GM12892 (cell line): Measurements from ENCODE around the gene EVX2.

Experiments
- DNase-seq: peaks from one replicate; pipeline ENCODE4 v3.0.0; 2011; ENCODE audit not compliant: insufficient read length
- FAIRE-seq: peaks from 2 replicates; lab custom pipeline; 2011; peaks lifted over from hg19 to GRCh38; lab: Jason Lieb, UNC
- POLR2A ChIP-seq: IDR thresholded peaks from 2 replicates; pipeline ENCODE4 v1.6.1; 2011; ENCODE audit warnings: low read depth, low read length, control low read depth
- POLR2AphosphoS5 ChIP-seq: IDR thresholded peaks from 2 replicates; pipeline ENCODE4 v1.6.1; 2011; ENCODE audit warnings: low read depth, low read length, control low read depth
- TAF1 ChIP-seq: IDR thresholded peaks from 2 replicates; pipeline ENCODE4 v1.6.1; 2011; ENCODE audit warnings: low read depth, mild to moderate bottlenecking, control low read depth, low read length, borderline replicate concordance

The EVX2 gene

GRCh38 chr2:176072292-176072669 lies 11.5 kb downstream of the EVX2 start:
- no peak for DNase-seq
- TF ChIP-seq POLR2A = no peak
- no peak for TF ChIP-seq TAF1
- TF ChIP-seq POLR2AphosphoS5 = no peak
- no peak for FAIRE-seq

- FAIRE-seq (no peak), DNase-seq (no peak)
- TF ChIP-seq POLR2A (no peak), TAF1 (no peak), POLR2AphosphoS5 (no peak)
Measured at GRCh38 chr2:176071330-176072291, 12.2 kb downstream of the EVX2 start.

GRCh38 chr2:176068419-176068832 lies 15.3 kb downstream of the EVX2 start:
- TF ChIP-seq POLR2AphosphoS5 (no peak), POLR2A (no peak), TAF1 (no peak)
- FAIRE-seq = no peak
- DNase-seq = no peak

GRCh38 chr2:176067589-176068418 lies 16.0 kb downstream of the EVX2 start:
- TF ChIP-seq TAF1 = no peak
- FAIRE-seq (no peak), DNase-seq (no peak)

- FAIRE-seq (no peak), DNase-seq (no peak)
- no peak for TF ChIP-seq POLR2A
- TF ChIP-seq TAF1 = no peak
- no peak for TF ChIP-seq POLR2AphosphoS5
Measured at GRCh38 chr2:176066645-176067588, 16.8 kb downstream of the EVX2 start.

DNA sequence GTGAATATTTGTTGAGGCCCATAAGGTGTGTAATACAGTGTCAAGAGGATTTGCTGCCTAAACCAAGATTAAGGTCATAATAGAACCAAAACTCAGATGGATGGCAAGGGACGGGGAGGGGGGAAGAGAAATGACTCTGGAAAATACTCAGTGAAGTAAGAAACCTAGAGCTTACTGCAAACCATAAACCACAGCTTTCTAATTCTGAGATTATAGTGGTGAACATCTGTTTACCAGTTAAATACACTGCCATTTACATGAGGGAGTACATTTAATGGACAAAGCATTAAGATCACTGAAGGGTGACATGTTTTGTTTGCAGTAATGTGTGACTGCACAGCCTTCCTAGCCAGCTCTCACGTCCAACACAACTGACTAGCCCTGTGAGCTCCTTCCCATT lies 19.8 kb downstream of the EVX2 start:
- no peak for TF ChIP-seq POLR2AphosphoS5
- TF ChIP-seq POLR2A = no peak
- no peak for TF ChIP-seq TAF1
- FAIRE-seq = no peak
- no peak for DNase-seq

DNA sequence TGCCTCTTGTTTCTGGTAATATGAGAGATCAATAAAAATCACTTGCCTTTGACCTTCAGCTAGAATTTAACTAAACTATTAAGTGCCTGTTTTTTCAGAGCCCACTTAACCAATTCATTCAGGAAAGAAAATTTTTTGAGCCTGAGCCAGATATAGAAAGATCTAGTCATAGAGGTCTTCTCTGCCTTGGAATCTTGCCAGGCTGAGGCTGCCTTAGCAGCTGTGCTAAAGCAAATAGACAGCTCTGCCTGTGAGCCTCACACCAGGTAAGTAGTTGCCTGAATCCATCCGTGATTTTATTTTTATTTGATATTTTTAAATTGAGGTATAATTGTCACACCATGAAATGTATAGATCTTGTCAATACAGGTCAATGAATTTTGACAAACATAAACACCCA lies 27.4 kb downstream of the EVX2 start:
- no peak for TF ChIP-seq POLR2A
- no peak for TF ChIP-seq TAF1
- no peak for TF ChIP-seq POLR2AphosphoS5
- FAIRE-seq = no peak
- DNase-seq = no peak

- no peak for TF ChIP-seq POLR2A
- no peak for TF ChIP-seq TAF1
- TF ChIP-seq POLR2AphosphoS5 = no peak
- FAIRE-seq (no peak), DNase-seq (no peak)
Measured at GRCh38 chr2:176039375-176039774, 44.4 kb downstream of the EVX2 start.

GRCh38 chr2:176038694-176039093 lies 45.1 kb downstream of the EVX2 start:
- FAIRE-seq (no peak), DNase-seq (no peak)
- TF ChIP-seq POLR2A (no peak), TAF1 (no peak), POLR2AphosphoS5 (no peak)

- TF ChIP-seq POLR2AphosphoS5 (no peak), POLR2A (no peak), TAF1 (no peak)
- DNase-seq = no peak
- FAIRE-seq = no peak
Measured at GRCh38 chr2:176035013-176035691, 48.6 kb downstream of the EVX2 start.
